Heart left ventricle (tissue), 13 donors: ENCODE results near the gene F2R.

Experiments used
- CTCF ChIP-seq, 12 donors: fragments of 200-600 bp; sonication (generic) in 4 of 12; IDR thresholded peaks; one replicate each; pipeline versions ENCODE4 v1.5.0 to v1.8.0; 2018 to 2022; ENCODE audit warnings: antibody characterized with exemption in 12 of 12, mild to moderate bottlenecking in 5 of 12
- POLR2A ChIP-seq, 2 donors: fragments of 450-650 bp; IDR thresholded peaks; one replicate each; pipeline ENCODE4 v1.6.1; 2017; ENCODE audit warnings: antibody characterized with exemption in 2 of 2, mild to moderate bottlenecking in 2 of 2, moderate library complexity in 2 of 2
- donor health status: ischemic (EF 13 %, LVEDD 7.1; RV severe dilation, severe dysfunction).
- donor health status: DM: no; HTN: yes; CAD: no.
- donor health status: DM: no; HTN: no; CAD: no.
- donor health status: ischemic (EF 25% LVEDD 6.9; RV normal size, moderate dysfunction).
- donor health status: ischemic (EF 25% LVEDD 5.7; RV mildly dilated, moderate dysfunction).
- donor health status: ischemic (EF 35%, LVEDD 5.7; RV mildly dilated, moderate dysfunction).
- donor health status: nonischemic (EF 11% LVEDD 7.7; RV severe dilation, severe dysfunction).
- donor health status: DM: yes; HTN: yes; CAD: no.
- donor health status: PGD.
- donor health status: ischemic (EF 29% LVEDD 5.4; RV normal size, mild dysfunction).
- donor health status: nonischemic (EF 23%, LVEDD 6.1; RV moderate dilation, normal function).

GRCh38 chr5:76681287-76681686, 34.6 kb upstream of the F2R start:
- no peak for TF ChIP-seq CTCF (IDR thresholded peaks at IDR 0.05)
- no peak for TF ChIP-seq POLR2A (IDR thresholded peaks at IDR 0.05)
